GM13977 (cell line): ENCODE results near the gene SKI.

Experiments used
- DNase-seq: peaks from one replicate; pipeline ENCODE4 v3.0.0; 2012; ENCODE audit warnings: low spot score
- in situ Hi-C: fragments of 300-500 bp; cut with MboI; formaldehyde crosslinking; loops from one replicate; pipeline ENCODE4 v1.12.0; 2022; ENCODE audit warnings: low sequenced_read_pairs, low pct_unique_long_range_greater_than_20kb, mixed read lengths, inconsistent platforms; ENCODE audit not compliant: unreplicated experiment
- TF ChIP-seq, protein P1 (sequence below): IDR thresholded peaks from 2 replicates; pipeline ENCODE4 v1.5.1; 2012; ENCODE audit warnings: mild to moderate bottlenecking, control low read depth; ENCODE audit not compliant: insufficient read depth; ENCODE audit errors: extremely low read depth, missing control alignments

The SKI gene

DNA sequence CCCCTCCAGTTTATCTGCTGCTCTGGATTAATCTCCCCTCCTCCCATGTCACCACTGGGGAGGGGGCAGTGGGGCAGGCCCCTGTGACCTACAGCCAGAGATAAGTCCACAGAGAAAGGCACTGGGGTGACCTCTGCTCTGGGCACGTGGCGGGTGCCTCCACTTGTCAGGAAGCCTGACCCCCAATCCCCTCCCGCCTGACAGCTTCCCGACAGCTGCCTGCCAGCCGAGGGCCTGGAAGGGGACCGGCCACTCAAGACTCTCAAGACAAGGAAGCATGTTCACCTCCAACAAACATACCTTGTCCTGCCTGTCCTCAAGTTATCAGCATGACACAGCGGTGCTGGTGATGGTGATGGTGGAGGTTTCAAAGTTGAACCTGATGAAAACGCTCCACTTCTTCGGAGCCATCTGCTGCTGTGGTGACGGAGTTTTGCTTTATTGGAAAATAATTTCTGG lies 30.4 kb upstream of the SKI start:
- no peak for DNase-seq
- in situ Hi-C loops: loop anchor here (10.0 to 25.0 kb wide), 2 partner anchors 197 to 340 kb away; partner anchors contain the start of genes HES5, MORN1, PANK4 and RER1
- TF ChIP-seq, protein P1, sequence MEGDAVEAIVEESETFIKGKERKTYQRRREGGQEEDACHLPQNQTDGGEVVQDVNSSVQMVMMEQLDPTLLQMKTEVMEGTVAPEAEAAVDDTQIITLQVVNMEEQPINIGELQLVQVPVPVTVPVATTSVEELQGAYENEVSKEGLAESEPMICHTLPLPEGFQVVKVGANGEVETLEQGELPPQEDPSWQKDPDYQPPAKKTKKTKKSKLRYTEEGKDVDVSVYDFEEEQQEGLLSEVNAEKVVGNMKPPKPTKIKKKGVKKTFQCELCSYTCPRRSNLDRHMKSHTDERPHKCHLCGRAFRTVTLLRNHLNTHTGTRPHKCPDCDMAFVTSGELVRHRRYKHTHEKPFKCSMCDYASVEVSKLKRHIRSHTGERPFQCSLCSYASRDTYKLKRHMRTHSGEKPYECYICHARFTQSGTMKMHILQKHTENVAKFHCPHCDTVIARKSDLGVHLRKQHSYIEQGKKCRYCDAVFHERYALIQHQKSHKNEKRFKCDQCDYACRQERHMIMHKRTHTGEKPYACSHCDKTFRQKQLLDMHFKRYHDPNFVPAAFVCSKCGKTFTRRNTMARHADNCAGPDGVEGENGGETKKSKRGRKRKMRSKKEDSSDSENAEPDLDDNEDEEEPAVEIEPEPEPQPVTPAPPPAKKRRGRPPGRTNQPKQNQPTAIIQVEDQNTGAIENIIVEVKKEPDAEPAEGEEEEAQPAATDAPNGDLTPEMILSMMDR: no peak

DNA sequence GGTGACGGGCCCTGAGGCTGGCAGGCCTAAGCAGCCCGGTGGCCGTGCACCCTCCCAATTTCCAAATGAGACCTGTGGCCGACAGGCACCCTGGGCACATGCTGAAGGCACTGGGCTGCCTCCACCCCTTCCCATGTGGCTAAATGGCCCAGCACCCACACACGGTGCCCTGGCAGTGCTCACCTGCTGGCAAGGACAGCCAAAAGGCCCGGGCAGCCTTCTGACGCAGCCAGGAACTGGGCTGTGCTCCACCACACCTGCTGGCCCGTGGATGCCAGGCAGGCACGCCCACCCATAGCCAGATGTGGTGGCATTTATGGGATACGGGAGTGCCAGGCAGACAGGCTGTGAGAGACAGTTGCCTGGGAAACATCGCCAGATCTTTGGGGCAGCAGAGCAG lies 29.5 kb upstream of the SKI start:
- TF ChIP-seq, protein P1: no peak
- in situ Hi-C loops: loop anchor here (10.0 to 25.0 kb wide), 2 partner anchors 196 to 339 kb away; partner anchors contain the start of genes HES5, MORN1, PANK4 and RER1
- DNase-seq: no peak

DNA sequence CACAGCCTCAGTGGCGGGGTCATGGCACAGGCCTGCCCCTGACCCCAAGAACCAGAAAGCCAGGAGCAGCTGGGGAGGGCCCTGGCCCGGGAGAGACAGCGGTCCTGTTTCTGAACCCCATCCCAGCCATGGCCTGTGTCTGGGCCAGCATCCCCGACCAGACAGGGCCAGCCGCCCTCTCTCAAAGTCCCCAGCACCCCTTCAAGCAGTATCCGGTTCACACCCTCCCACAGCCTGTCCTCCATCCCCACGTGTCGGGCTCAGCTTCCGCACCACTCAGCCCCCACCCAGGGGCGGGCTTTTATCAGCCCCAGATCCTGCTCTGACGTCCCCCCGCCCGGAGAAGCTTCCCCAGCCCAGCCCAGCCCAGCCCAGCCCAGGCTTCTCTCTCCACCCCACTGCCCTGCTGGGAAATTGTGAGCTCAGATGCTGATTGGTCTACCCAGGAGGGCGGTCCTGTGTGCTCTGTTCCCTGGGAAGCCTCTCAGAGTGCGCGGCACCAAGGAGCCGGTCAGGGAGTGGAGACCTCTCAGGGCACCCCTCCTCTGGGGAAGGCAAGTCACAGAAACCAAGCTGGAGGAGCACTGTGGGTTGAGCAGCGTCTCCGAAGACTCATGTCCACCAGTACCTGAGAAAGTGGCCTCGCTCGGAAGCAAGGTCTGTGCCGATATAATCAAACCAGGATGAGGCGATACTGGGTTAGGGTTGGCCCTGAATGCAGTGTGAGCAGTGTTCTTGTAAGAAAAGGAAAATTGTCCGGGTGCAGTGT lies 28.9 kb upstream of the SKI start:
- in situ Hi-C loops: loop anchor here (10.0 to 25.0 kb wide), 2 partner anchors 196 to 338 kb away; partner anchors contain the start of genes HES5, MORN1, PANK4 and RER1
- TF ChIP-seq, protein P1: no peak
- DNase-seq: peak; percentile 88

DNA sequence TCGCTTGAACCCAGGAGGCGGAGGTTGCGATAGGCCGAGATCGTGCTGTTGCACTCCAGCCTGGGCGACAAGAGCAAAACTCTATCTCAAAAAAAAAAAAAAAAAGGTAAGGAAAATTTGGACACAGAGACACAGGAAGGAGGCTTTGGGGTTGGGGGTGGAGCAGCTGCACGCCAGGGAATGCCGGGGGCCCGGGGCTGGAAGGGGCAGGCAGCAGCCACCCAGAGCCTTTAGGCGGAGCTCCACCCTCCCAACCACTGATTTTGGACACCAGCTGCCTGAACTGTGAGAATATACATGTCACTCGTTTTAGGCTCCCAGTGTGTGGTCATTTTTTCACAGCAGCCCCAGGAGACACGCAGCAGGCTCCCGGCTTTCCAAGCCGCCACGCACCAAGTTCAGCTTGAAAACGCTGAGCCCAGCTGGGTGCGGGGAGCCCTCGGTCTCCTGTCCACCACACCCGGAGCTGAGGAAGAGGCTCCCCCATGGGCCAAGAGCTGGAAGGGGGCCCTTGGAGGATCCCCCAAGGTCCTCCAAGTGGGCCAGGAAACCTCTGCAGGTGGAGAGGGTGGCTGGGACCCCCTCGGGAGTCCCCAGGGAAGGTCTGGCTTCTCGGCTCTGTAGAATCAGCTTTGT lies 27.7 kb upstream of the SKI start:
- DNase-seq: no peak
- TF ChIP-seq, protein P1: no peak
- in situ Hi-C loops: no loop called here

DNA sequence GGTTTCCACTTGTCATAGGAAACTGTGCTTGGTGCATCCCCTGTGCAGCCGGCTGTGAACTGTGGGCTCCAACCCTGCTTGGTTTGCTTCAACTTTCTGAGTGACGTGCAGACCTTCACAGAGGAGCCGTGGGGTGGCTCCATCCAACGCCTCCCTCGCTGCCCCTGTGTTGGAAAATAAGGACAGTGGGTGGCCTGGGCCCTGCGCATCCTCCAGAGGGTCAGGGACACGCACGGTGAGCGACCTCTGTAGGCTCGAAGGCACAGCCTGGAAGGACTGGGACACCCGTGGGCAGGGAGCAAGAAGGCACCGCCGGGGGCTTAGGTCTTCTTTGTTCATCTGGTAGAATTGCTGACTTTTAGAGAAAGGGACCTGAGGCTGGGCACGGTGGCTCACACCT lies 27.1 kb upstream of the SKI start:
- no peak for DNase-seq
- TF ChIP-seq, protein P1: no peak
- in situ Hi-C loops: no loop called here

DNA sequence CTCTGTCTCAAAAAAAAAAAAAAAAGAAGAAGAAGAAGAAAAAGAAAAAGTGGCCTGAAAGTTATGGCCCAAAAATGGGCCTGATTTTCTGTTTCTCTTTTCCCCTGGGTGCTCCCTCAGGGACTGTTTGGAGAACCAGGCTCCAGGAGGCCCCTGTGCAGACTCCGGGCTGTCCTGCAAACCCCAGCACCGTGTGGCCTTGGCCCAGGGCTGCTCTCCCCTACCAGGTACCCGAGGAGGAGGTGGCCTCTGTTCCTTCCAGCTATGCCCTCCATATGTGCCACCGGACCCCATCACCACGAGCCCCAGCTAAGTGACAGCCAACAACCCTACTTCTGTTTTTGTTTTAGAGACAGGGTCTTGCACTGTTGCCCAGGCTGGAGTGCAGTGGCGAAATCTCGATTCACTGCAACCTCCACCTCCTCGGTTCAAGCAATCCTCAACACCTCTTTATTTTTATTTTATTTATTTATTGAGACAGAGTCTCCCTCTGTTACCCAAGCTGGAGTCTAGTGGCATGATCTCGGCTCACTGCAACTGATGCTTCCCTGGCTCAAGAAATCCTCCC lies 26.0 kb upstream of the SKI start:
- no peak for DNase-seq
- TF ChIP-seq, protein P1: no peak
- in situ Hi-C loops: no loop called here
